Thoracic aorta (tissue), 2 donors: ENCODE data around the gene PDK1. TPM values are rescaled to one million over a fixed set of nuclear protein-coding genes. Genes with fewer than 3 reads are reported as not detected.

ENCODE experiments used
- ATAC-seq: fragments of 150-250 bp; one replicate; pipeline ENCODE4 v1.8.0; 2017; ENCODE audit warnings: low read depth; ENCODE audit not compliant: insufficient number of reproducible peaks, low FRiP score
- DNase-seq: peaks from one replicate; pipeline ENCODE4 v3.0.0-alpha.2; 2020; ENCODE audit warnings: low spot score
- H3K27ac ChIP-seq, 2 donors: fragments of 200-600 bp; sonication (generic); 1 replicate in 1 of 2; 2 replicates in 1 of 2; pipeline ENCODE4 v1.5.1; 2016; ENCODE audit warnings: mild to moderate bottlenecking in 2 of 2, moderate library complexity in 2 of 2
- H3K27me3 ChIP-seq: fragments of 200-600 bp; sonication (generic); replicated peaks from 2 replicates; pipeline ENCODE4 v1.6.0; 2016; ENCODE audit warnings: mild to moderate bottlenecking; ENCODE audit not compliant: insufficient read depth
- H3K36me3 ChIP-seq: fragments of 200-600 bp; sonication (generic); one replicate; pipeline ENCODE4 v1.5.1; 2016
- H3K4me1 ChIP-seq, 2 donors: fragments of 200-600 bp; sonication (generic); 1 replicate in 1 of 2; 2 replicates in 1 of 2; pipeline versions ENCODE4 v1.5.1 to v1.6.0; 2016; ENCODE audit warnings: low read depth in 2 of 2, mild to moderate bottlenecking in 1 of 2; ENCODE audit not compliant: control insufficient read depth in 1 of 2
- H3K4me3 ChIP-seq: fragments of 200-600 bp; sonication (generic); 2 replicates; pipeline ENCODE4 v1.5.1; 2016; ENCODE audit warnings: mild to moderate bottlenecking
- H3K9me3 ChIP-seq: fragments of 200-600 bp; sonication (generic); 2 replicates; pipeline ENCODE4 v1.5.1; 2016
- total RNA-seq, 2 donors: library from RNA; depleted of rRNA; stranded (reverse); fragments of >200 nt; gene quantifications; one replicate each; pipeline versions ENCODE4 v1.1.0 to v1.2.3, GENCODE V29; 2016
- TF ChIP-seq, protein P1 (sequence below): fragments of 200-600 bp; sonication (generic); IDR thresholded peaks from one replicate; pipeline ENCODE4 v1.5.1; 2019; ENCODE audit warnings: antibody characterized with exemption

PDK1 gene
- 10 to 100 TPM; 15.7 to 18.7 TPM for total RNA-seq

DNA sequence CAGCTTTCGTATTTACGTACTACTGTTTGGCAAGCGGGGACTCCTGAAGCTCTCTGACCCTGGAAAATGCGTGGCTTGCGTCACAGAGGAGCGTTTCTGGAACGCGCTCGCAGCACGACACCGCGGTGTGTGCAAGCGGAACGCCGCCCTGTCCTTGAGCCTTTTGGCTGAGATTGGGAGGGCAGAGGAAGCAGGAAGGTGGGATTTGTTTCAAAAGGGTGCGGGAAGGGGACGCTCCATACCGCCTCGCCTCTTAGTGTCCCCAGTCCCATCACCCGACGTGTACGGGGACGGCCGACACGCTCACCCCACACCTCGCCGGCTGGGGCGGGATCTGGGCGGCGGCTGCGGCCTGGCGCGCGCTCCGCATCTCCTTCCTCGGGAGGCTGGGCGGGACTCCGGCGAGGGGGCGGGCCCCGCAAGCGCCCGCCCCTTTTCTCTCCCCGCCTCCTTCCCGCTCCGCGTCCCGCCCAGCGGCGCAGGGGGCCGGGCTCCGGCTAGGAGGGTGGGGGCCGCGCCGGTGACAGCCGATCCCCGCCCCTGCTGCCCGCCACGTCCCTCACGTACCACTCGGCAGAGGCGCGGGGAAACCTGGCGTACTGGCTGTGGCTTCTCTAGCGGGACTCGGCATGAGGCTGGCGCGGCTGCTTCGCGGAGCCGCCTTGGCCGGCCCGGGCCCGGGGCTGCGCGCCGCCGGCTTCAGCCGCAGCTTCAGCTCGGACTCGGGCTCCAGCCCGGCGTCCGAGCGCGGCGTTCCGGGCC is at the start of gene PDK1:
TSS of gene PDK1 (plus strand) at position 569 of the 762 bp plus-strand sequence. CDS start at position 630, 61 bp downstream.
- H3K27ac ChIP-seq: peak within 1 kb of the TSS; percentile 76 to 86
- TF ChIP-seq, protein P1, sequence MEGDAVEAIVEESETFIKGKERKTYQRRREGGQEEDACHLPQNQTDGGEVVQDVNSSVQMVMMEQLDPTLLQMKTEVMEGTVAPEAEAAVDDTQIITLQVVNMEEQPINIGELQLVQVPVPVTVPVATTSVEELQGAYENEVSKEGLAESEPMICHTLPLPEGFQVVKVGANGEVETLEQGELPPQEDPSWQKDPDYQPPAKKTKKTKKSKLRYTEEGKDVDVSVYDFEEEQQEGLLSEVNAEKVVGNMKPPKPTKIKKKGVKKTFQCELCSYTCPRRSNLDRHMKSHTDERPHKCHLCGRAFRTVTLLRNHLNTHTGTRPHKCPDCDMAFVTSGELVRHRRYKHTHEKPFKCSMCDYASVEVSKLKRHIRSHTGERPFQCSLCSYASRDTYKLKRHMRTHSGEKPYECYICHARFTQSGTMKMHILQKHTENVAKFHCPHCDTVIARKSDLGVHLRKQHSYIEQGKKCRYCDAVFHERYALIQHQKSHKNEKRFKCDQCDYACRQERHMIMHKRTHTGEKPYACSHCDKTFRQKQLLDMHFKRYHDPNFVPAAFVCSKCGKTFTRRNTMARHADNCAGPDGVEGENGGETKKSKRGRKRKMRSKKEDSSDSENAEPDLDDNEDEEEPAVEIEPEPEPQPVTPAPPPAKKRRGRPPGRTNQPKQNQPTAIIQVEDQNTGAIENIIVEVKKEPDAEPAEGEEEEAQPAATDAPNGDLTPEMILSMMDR: no peak
- H3K36me3 ChIP-seq: no peaks in the 10 kb centered on the region
- DNase-seq: peak; percentile 51
- peak; percentile 93 for ATAC-seq
- H3K4me1 ChIP-seq: peaks cover 4 to 11% of the 10 kb centered on the region in 2 donors
- H3K4me3 ChIP-seq: peak within 1 kb of the TSS; percentile 94
- no peaks in the 10 kb centered on the region for H3K27me3 ChIP-seq
- H3K9me3 ChIP-seq: no peaks in the 10 kb centered on the region

DNA sequence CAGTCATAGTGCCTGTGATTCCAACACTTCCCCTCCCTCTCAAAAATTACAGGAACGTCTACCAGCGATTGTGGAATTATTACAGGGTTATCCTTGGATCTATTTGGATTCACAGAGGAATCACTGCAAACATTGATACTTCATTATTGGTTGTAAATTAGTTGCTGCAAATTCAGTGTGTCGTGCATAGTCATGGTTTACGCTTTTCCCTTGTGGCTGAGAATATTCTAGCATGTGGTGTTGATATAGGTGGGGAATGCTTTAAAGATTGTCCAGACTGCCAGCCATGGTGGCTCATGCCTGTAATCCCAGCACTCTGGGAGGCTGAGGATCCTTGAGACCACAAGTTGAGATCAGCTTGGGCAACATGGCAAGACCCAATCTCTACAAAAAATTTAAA is 48.7 kb upstream of the PDK1 start:
- Histone ChIP-seq H3K9me3 (peaks cover 7% of the 10 kb centered on the region), H3K27ac (no peak overlapping the region), H3K4me1 (no peaks in the 10 kb centered on the region), H3K27me3 (no peaks in the 10 kb centered on the region), H3K4me3 (no peak overlapping the region), H3K36me3 (no peaks in the 10 kb centered on the region)
- TF ChIP-seq, protein P1: no peak
- DNase-seq (no peak), ATAC-seq (no peak)

DNA sequence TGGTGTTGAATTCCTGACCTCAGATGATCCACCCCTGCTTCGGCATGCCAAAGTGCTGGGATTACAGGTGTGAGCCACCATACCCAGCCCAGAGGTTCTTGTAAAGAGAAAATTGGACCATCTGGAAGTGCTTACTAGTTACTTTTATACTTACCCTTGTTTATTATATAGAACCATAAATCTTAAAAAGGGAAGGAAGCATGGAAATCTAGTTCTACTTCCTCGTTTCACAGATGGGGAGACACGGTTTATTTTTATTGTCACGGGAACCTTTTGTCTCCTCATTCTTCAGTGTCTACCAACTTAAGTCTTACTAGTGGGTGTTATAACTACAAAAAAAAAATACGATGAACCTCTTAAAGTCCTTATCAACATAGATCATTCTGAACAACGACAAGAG is 45.8 kb upstream of the PDK1 start:
- Histone ChIP-seq H3K27me3 (no peaks in the 10 kb centered on the region), H3K4me3 (no peak overlapping the region), H3K27ac (no peak overlapping the region), H3K4me1 (no peaks in the 10 kb centered on the region), H3K36me3 (no peaks in the 10 kb centered on the region), H3K9me3 (peaks cover 19% of the 10 kb centered on the region)
- ATAC-seq (no peak), DNase-seq (no peak)
- TF ChIP-seq, protein P1: no peak

DNA sequence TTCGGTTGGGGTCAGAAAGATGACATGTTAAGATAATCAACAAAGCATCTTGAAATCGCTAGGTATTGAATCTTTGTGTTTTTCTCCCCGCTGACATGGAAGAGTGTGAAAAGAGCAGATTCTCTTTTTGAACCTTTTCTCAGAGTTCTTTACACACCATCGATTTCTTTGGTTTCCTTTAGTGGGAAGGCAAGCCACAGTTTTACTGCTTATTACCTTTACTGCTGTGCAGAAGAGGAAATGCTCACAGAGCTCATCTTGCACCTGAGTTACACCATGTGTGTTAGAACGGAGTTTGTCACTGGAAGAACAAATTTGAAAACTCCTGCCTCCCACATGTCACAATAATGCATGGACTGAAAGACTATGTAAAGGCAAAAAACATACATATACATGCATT is 45.3 kb upstream of the PDK1 start:
- no peak for DNase-seq
- H3K4me1 ChIP-seq: no peaks in the 10 kb centered on the region
- ATAC-seq: no peak
- H3K27ac ChIP-seq: no peak overlapping the region
- H3K9me3 ChIP-seq: peaks cover 19% of the 10 kb centered on the region
- H3K4me3 ChIP-seq: no peak overlapping the region
- no peaks in the 10 kb centered on the region for H3K36me3 ChIP-seq
- TF ChIP-seq, protein P1: no peak
- no peaks in the 10 kb centered on the region for H3K27me3 ChIP-seq

DNA sequence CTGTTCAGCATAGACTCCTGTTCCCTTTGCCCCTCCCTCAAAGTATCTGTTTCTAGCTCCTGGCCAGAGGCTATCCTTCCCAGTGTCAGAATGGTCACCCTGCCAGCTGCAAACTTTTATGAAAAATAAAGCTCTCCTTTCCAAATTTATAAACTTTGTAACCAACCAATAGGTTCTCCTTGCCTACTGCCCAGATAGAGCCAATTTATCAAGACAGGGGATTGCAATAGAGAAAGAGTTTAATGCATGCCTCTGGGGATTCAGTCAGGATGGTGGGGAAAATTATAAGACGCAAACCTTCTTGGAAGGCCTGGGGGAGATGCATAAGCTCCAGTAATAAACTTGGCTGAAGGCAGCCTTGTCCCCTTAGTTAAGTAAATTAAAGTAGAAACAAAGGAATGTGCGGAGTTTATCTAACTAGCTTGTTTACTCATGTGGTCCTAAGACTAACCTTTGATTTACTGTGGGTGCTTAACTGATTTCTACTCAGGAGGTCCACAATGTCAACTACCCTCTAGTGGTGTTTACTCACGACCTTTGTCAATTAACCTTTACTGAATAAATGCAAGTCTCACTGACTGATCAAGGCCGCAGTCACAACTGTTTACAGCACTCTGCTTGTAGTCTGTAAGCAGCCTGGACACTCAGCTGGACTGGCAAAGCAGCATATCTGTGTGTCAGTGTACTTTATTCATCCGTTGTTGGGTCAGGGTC is 42.9 kb upstream of the PDK1 start:
- Histone ChIP-seq H3K4me3 (no peak overlapping the region), H3K36me3 (no peaks in the 10 kb centered on the region), H3K9me3 (peaks cover 19% of the 10 kb centered on the region), H3K4me1 (no peaks in the 10 kb centered on the region), H3K27me3 (no peaks in the 10 kb centered on the region), H3K27ac (no peak overlapping the region)
- ATAC-seq: no peak
- TF ChIP-seq, protein P1: no peak
- DNase-seq: no peak
